Left lung (tissue), 10 donors: Measurements from ENCODE around the gene BDKRB1. TPM values are rescaled to one million over a fixed set of nuclear protein-coding genes. Genes with fewer than 3 reads are reported as not detected.
A peak's percentile ranks its signal among the peaks of the same experiment; 100 is the strongest.

ENCODE experiments used
- ATAC-seq: fragments of 200-7000 bp; cut with Tn5 transposase; one replicate; pipeline ENCODE4 v1.9.1; 2020; ENCODE audit warnings: moderate library complexity
- DNase-seq, 4 donors: peaks; one replicate each; pipeline ENCODE4 v3.0.0-alpha.2; 2013 to 2020
- H3K27ac ChIP-seq, 2 donors: fragments of 200-600 bp; sonication (generic) in 1 of 2; one replicate each; pipeline versions ENCODE4 v1.5.0 to v1.8.0; 2020 to 2021
- H3K27me3 ChIP-seq, 2 donors: fragments of 200-600 bp; sonication (generic) in 1 of 2; one replicate each; pipeline versions ENCODE4 v1.5.0 to v1.8.0; 2020 to 2021
- H3K36me3 ChIP-seq, 2 donors: fragments of 200-600 bp; sonication (generic) in 1 of 2; one replicate each; pipeline versions ENCODE4 v1.5.0 to v1.8.0; 2020 to 2021
- H3K4me1 ChIP-seq, 2 donors: fragments of 200-600 bp; one replicate each; pipeline ENCODE4 v1.8.0; 2021
- H3K4me3 ChIP-seq, 2 donors: fragments of 200-600 bp; sonication (generic) in 1 of 2; one replicate each; pipeline versions ENCODE4 v1.5.0 to v1.8.0; 2020 to 2021; ENCODE audit warnings: mild to moderate bottlenecking in 1 of 2
- H3K9me3 ChIP-seq, 2 donors: fragments of 200-600 bp; sonication (generic) in 1 of 2; one replicate each; pipeline versions ENCODE4 v1.5.0 to v1.8.0; 2020 to 2021
- intact Hi-C, 2 donors: fragments of 100-400 bp; cut with DNase I; formaldehyde crosslinking; loops; one replicate each; pipeline versions ENCODE4 v1.11.2 to v1.14.2; 2022
- polyA plus RNA-seq, 6 donors: library from polyadenylated mRNA; unstranded; fragments of 120-200 nt; gene quantifications; one replicate each; pipeline ENCODE4 v1.2.1, GENCODE V29; 2013; ENCODE audit not compliant: insufficient read length in 6 of 6
- total RNA-seq, 2 donors: library from RNA; stranded (reverse); fragmentation: NEBNext Ultra II Directional; extraction: Animal tissue kit (Norgen Biotek cat#: 25700); gene quantifications; one replicate each; pipeline ENCODE4 v1.2.1, GENCODE V29; 2021
- TF ChIP-seq, protein P1 (sequence below), 2 donors: fragments of 200-600 bp; sonication (generic) in 1 of 2; IDR thresholded peaks; one replicate each; pipeline versions ENCODE4 v1.5.0 to v1.8.0; 2021; ENCODE audit warnings: antibody characterized with exemption in 2 of 2
- donor health status: DM: no; HTN: yes; CAD: no.
- donor health status: DM: no; HTN: no; CAD: no.

The BDKRB1 gene
- total and polyA plus RNA-seq, 8 donors = 0.24 to 0.99 (median 0.35) TPM; not detected in 1

DNA sequence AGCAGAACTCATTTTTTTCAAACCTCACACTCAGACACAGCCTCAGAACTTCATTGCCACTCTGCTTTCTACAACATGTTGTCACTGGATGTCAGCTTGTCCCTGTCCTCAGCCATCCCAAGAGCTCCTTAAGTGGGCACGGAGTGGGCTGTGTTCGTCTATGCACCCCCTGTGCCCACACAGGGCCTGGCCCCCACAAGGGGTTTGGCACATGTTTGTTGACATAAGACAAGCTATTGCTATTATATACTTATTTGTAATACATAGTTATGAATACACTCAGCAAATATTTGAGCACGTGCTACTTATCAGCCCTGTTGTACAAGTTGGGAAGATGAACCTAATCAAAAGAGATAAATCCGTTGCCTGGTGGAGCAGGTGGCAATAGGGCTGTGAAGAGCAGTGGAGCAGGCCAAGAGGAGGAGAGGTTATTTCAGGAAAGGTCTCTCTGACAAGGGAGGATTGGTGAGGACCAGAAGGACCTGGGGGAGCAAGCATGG lies 4.3 kb upstream of the BDKRB1 start:
- Histone ChIP-seq H3K9me3 (no peaks in the 10 kb centered on the region), H3K36me3 (no peaks in the 10 kb centered on the region), H3K4me1 (no peaks in the 10 kb centered on the region), H3K4me3 (no peak overlapping the region), H3K27ac (no peak overlapping the region), H3K27me3 (peaks cover 0 to 11% of the 10 kb centered on the region in 2 donors)
- TF ChIP-seq, protein P1, sequence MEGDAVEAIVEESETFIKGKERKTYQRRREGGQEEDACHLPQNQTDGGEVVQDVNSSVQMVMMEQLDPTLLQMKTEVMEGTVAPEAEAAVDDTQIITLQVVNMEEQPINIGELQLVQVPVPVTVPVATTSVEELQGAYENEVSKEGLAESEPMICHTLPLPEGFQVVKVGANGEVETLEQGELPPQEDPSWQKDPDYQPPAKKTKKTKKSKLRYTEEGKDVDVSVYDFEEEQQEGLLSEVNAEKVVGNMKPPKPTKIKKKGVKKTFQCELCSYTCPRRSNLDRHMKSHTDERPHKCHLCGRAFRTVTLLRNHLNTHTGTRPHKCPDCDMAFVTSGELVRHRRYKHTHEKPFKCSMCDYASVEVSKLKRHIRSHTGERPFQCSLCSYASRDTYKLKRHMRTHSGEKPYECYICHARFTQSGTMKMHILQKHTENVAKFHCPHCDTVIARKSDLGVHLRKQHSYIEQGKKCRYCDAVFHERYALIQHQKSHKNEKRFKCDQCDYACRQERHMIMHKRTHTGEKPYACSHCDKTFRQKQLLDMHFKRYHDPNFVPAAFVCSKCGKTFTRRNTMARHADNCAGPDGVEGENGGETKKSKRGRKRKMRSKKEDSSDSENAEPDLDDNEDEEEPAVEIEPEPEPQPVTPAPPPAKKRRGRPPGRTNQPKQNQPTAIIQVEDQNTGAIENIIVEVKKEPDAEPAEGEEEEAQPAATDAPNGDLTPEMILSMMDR (IDR thresholded peaks at IDR 0.05) = no peak
- intact Hi-C loops = no loop called here
- DNase-seq = peak in 1 of 4 donors; percentile 31
- ATAC-seq = no peak

DNA sequence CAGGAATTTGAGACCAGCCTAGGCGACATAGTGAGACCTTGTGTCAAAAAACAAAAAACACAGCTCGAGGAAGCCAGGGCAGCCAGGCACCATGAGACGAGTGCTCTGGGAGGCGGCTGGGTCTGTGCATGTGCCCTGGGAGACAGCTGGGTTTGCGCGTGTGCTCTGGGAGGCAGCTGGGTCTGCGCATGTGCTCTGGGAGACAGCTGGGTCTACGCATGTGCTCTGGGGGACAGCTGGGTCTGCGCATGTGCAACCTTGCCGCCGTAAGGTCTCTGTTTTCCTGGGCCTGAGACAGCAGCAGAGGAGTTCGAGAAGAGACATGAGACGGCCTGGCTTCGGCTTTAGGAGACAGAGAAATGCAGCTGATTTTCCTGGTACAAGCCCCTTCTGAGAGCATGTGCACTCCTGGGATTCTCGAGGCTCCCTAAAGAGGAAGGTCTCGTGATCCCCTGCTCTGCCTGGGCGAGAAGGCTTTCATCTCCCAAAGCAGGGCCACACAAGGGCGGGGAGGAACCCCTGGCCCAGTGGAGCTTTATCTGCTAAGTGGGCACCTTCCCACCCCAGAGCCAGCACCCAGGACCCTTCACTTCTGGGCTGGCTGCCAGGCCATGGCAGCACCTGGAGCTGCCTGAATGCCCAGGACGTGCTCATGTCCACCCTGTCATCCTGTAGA lies 3.5 kb upstream of the BDKRB1 start:
- no peaks in the 10 kb centered on the region for H3K4me1 ChIP-seq
- H3K9me3 ChIP-seq = no peaks in the 10 kb centered on the region
- peaks cover 0 to 16% of the 10 kb centered on the region in 2 donors for H3K27me3 ChIP-seq
- DNase-seq = peak in 1 of 4 donors; percentile 48
- no peak overlapping the region for H3K27ac ChIP-seq
- no peak overlapping the region for H3K4me3 ChIP-seq
- intact Hi-C loops = no loop called here
- ATAC-seq = no peak
- H3K36me3 ChIP-seq = no peaks in the 10 kb centered on the region
- TF ChIP-seq, protein P1 (IDR thresholded peaks at IDR 0.05) = no peak

DNA sequence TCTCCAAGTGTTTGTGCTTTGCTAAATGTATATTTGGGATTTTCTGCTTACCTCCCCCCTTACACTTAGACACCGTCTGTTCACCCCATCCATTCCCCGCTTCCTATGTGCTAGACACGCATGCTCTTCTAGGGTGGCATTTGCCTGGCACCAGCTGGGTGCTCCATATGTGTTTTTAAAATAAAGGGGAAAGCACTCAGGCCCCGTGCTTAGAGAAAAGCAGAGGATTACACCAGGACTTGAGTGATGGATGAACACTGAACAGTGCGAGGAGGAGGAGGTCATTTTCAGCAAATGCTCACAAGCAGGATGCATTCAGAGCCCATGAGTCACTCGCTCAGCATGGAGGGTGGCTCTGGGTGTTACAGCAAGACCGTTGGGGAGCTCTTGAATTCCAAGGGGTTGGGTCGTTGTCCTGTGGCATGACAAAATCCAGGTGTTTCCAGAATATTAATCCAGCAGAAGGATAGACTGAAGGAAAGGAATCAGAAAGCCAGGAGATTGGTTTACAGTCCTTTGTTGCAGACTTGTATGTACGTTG lies 2.9 kb upstream of the BDKRB1 start:
- ATAC-seq (peak; percentile 77), DNase-seq (peak in 1 of 4 donors; percentile 14)
- no peak overlapping the region for H3K4me3 ChIP-seq
- H3K9me3 ChIP-seq = no peaks in the 10 kb centered on the region
- no peaks in the 10 kb centered on the region for H3K36me3 ChIP-seq
- no peak overlapping the region for H3K27ac ChIP-seq
- H3K27me3 ChIP-seq = peaks cover 0 to 16% of the 10 kb centered on the region in 2 donors
- TF ChIP-seq, protein P1 (IDR thresholded peaks at IDR 0.05) = no peak
- intact Hi-C loops = no loop called here
- H3K4me1 ChIP-seq = no peaks in the 10 kb centered on the region

DNA sequence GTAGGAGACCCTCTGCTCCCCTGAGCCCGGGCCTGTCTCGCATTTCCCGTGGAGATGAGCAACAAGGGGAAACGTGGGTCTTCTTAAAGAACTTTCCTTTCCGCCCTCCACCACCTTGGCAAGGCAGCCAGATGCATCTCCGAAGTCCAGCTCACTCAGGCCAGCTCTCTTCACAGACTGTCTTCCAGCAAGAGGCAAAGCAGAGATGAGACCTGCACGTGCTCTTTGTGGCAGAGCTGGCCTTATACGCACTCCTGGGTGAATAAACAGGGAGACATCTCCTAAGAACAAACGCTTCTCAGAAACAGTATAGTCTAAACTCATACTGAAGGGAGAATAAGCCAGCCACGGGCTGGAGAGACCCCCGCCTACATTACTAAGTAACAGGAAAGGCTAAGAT lies 1.3 kb upstream of the BDKRB1 start:
- TF ChIP-seq, protein P1 (IDR thresholded peaks at IDR 0.05) = no peak
- Histone ChIP-seq H3K36me3 (no peaks in the 10 kb centered on the region), H3K27me3 (peaks cover 0 to 22% of the 10 kb centered on the region in 2 donors), H3K27ac (no peak overlapping the region), H3K4me1 (no peaks in the 10 kb centered on the region), H3K4me3 (no peak overlapping the region), H3K9me3 (no peaks in the 10 kb centered on the region)
- ATAC-seq = no peak
- intact Hi-C loops = no loop called here
- peak in 1 of 4 donors; percentile 10 for DNase-seq

DNA sequence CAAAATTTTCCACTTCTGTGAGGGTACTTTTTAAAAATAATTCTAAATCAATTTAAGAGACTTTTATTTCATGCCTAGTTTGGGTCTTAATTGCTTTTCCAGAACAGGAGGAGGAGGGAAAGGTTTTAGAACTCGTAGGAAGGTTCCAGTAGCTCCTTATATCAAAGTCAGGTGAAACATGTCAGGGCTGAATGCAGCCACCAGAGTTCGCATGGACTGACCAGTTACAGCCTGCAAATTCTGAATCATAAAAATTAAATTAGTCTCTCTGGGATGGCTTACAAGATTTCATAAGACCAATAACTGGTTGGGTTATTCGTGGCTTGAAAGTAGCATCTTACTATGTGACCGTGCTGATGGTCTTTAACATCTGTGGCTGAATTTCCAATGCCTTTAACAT lies 397 bp downstream of the BDKRB1 start:
- no peaks in the 10 kb centered on the region for H3K36me3 ChIP-seq
- no peak for ATAC-seq
- no peaks in the 10 kb centered on the region for H3K9me3 ChIP-seq
- H3K27me3 ChIP-seq = peaks cover 0 to 22% of the 10 kb centered on the region in 2 donors
- peak in 1 of 4 donors; percentile 3 for DNase-seq
- H3K4me1 ChIP-seq = no peaks in the 10 kb centered on the region
- peak overlapping the region in 1 of 2 donors; percentile 45 for H3K27ac ChIP-seq
- H3K4me3 ChIP-seq = no peak overlapping the region
- intact Hi-C loops = no loop called here
- TF ChIP-seq, protein P1 (IDR thresholded peaks at IDR 0.05) = no peak
